Measurements from ENCODE around the gene SND1.

Gene SND1

DNA sequence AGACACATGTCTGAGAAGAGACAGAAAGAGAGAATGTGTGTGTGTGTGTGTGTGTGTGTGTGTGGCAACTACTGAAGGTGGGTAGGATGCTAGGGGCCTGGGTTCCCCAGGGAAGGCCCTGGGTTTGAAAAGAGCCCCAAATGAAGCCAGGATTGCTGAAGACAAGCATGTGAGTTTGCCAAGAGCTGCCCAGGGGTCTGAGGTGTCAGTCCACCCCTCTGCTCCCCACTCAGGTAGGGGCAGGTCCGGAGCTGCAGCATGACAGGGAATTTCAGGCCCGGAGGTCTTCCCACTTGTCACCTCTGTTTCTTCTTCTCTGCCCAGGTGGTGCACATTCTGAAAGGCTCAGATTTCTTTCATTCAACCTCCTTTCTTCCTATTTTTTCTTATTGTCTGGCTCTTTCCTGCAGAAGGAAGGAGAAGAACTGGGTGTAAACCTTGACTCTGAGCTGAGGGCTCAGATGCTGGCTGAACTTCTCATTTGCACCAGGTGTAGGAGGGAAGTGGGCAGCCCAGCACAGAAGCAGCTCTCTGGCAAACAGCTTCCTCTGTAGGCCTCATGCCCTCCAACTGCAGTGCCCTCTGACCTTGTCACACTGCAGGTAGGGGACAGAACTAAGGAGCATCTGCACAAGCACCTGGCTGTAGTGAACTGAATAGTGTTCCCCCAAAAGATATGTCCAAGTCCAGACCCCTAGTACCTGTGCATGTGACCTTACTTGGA lies 458.8 kb downstream of the SND1 start:
- ATAC-seq, result no peak
- TF ChIP-seq ISL1 (CRISPR knock-in tag; IDR thresholded peaks at IDR 0.05) (no peak), CSDC2 (CRISPR knock-in tag; IDR thresholded peaks at IDR 0.05) (no peak), ZFP30 (CRISPR knock-in tag; IDR thresholded peaks at IDR 0.05) (no peak), GLIS3 (CRISPR knock-in tag; IDR thresholded peaks at IDR 0.05) (no peak), ZFP3 (CRISPR knock-in tag; IDR thresholded peaks at IDR 0.05) (no peak), ZNF8 (CRISPR knock-in tag; IDR thresholded peaks at IDR 0.05) (no peak), ZC3H10 (CRISPR knock-in tag; IDR thresholded peaks at IDR 0.05) (no peak), PPARA (CRISPR knock-in tag; IDR thresholded peaks at IDR 0.05; ENCODE audit: borderline replicate concordance) (no peak), TCF4 (CRISPR knock-in tag; IDR thresholded peaks at IDR 0.05; ENCODE audit: borderline replicate concordance) (no peak), ARNTL (CRISPR knock-in tag; IDR thresholded peaks at IDR 0.05; ENCODE audit: borderline replicate concordance, low read depth) (no peak), RARB (CRISPR knock-in tag; IDR thresholded peaks at IDR 0.05) (no peak)
- TF ChIP-seq, protein P1, sequence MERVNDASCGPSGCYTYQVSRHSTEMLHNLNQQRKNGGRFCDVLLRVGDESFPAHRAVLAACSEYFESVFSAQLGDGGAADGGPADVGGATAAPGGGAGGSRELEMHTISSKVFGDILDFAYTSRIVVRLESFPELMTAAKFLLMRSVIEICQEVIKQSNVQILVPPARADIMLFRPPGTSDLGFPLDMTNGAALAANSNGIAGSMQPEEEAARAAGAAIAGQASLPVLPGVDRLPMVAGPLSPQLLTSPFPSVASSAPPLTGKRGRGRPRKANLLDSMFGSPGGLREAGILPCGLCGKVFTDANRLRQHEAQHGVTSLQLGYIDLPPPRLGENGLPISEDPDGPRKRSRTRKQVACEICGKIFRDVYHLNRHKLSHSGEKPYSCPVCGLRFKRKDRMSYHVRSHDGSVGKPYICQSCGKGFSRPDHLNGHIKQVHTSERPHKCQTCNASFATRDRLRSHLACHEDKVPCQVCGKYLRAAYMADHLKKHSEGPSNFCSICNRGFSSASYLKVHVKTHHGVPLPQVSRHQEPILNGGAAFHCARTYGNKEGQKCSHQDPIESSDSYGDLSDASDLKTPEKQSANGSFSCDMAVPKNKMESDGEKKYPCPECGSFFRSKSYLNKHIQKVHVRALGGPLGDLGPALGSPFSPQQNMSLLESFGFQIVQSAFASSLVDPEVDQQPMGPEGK (CRISPR knock-in tag; IDR thresholded peaks at IDR 0.05; ENCODE audit: borderline replicate concordance), result no peak
- TF ChIP-seq, protein P2, sequence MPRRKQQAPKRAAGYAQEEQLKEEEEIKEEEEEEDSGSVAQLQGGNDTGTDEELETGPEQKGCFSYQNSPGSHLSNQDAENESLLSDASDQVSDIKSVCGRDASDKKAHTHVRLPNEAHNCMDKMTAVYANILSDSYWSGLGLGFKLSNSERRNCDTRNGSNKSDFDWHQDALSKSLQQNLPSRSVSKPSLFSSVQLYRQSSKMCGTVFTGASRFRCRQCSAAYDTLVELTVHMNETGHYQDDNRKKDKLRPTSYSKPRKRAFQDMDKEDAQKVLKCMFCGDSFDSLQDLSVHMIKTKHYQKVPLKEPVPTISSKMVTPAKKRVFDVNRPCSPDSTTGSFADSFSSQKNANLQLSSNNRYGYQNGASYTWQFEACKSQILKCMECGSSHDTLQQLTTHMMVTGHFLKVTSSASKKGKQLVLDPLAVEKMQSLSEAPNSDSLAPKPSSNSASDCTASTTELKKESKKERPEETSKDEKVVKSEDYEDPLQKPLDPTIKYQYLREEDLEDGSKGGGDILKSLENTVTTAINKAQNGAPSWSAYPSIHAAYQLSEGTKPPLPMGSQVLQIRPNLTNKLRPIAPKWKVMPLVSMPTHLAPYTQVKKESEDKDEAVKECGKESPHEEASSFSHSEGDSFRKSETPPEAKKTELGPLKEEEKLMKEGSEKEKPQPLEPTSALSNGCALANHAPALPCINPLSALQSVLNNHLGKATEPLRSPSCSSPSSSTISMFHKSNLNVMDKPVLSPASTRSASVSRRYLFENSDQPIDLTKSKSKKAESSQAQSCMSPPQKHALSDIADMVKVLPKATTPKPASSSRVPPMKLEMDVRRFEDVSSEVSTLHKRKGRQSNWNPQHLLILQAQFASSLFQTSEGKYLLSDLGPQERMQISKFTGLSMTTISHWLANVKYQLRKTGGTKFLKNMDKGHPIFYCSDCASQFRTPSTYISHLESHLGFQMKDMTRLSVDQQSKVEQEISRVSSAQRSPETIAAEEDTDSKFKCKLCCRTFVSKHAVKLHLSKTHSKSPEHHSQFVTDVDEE (CRISPR knock-in tag; IDR thresholded peaks at IDR 0.05), result no peak
- TF ChIP-seq, protein P3, sequence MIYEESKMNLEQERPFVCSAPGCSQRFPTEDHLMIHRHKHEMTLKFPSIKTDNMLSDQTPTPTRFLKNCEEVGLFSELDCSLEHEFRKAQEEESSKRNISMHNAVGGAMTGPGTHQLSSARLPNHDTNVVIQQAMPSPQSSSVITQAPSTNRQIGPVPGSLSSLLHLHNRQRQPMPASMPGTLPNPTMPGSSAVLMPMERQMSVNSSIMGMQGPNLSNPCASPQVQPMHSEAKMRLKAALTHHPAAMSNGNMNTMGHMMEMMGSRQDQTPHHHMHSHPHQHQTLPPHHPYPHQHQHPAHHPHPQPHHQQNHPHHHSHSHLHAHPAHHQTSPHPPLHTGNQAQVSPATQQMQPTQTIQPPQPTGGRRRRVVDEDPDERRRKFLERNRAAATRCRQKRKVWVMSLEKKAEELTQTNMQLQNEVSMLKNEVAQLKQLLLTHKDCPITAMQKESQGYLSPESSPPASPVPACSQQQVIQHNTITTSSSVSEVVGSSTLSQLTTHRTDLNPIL (CRISPR knock-in tag; IDR thresholded peaks at IDR 0.05; ENCODE audit: low read depth), result no peak

DNA sequence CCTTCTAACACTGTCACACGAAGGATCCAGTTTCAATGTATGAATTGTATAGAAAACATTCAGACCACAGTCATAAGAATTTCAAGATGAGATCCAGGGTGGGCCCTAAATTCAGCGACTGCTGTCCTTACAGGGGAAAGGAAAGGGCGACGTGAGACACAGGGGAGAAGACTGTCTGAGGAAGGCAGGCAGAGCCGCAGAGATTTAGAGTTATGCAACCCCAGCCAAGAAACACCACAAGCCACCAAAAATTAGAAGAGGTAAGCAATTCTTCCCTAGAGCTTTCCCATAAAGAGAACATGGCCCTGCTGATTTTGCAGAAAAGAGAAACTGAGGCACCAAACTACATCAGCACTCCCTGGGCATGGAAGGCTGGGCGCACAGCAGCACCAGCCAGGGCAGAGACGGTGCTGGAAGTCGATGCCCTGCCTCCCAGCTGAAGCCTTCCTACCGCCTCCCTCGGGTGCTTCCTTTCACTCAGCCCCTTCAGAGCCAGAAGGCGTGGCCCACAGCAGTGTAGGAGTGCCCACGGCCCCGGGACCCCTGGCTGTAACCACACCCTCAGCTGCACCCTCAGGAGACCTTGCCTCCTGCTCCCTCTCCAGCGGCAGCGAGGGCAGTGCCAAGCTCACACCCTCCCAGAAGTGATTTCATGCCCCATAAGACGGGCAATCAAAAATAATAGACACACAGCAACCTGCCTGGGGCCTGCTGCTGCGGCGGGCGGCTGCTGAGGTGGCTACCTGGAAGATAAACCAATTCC lies 460.2 kb downstream of the SND1 start:
- no peak for ATAC-seq
- TF ChIP-seq CSDC2 (CRISPR knock-in tag; IDR thresholded peaks at IDR 0.05) (no peak), OSR1 (CRISPR knock-in tag; IDR thresholded peaks at IDR 0.05) (no peak), ZNF70 (CRISPR knock-in tag; IDR thresholded peaks at IDR 0.05) (no peak), ZFP30 (CRISPR knock-in tag; IDR thresholded peaks at IDR 0.05) (no peak), SNAI2 (CRISPR knock-in tag; IDR thresholded peaks at IDR 0.05) (no peak), ZNF8 (CRISPR knock-in tag; IDR thresholded peaks at IDR 0.05) (no peak), ZNF565 (CRISPR knock-in tag; conservative IDR thresholded peaks at IDR 0.05; ENCODE audit: low read depth) (no peak), RARB (CRISPR knock-in tag; IDR thresholded peaks at IDR 0.05) (no peak), PPARA (CRISPR knock-in tag; IDR thresholded peaks at IDR 0.05; ENCODE audit: borderline replicate concordance) (no peak), ZC3H10 (CRISPR knock-in tag; IDR thresholded peaks at IDR 0.05) (no peak), ISL1 (CRISPR knock-in tag; IDR thresholded peaks at IDR 0.05) (no peak), TOX (CRISPR knock-in tag; IDR thresholded peaks at IDR 0.05; ENCODE audit: borderline replicate concordance) (no peak)
- TF ChIP-seq, protein P4, sequence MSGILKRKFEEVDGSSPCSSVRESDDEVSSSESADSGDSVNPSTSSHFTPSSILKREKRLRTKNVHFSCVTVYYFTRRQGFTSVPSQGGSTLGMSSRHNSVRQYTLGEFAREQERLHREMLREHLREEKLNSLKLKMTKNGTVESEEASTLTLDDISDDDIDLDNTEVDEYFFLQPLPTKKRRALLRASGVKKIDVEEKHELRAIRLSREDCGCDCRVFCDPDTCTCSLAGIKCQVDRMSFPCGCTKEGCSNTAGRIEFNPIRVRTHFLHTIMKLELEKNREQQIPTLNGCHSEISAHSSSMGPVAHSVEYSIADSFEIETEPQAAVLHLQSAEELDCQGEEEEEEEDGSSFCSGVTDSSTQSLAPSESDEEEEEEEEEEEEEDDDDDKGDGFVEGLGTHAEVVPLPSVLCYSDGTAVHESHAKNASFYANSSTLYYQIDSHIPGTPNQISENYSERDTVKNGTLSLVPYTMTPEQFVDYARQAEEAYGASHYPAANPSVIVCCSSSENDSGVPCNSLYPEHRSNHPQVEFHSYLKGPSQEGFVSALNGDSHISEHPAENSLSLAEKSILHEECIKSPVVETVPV (CRISPR knock-in tag; IDR thresholded peaks at IDR 0.05), result no peak
- TF ChIP-seq, protein P2 (CRISPR knock-in tag; IDR thresholded peaks at IDR 0.05), result no peak
- TF ChIP-seq, protein P5, sequence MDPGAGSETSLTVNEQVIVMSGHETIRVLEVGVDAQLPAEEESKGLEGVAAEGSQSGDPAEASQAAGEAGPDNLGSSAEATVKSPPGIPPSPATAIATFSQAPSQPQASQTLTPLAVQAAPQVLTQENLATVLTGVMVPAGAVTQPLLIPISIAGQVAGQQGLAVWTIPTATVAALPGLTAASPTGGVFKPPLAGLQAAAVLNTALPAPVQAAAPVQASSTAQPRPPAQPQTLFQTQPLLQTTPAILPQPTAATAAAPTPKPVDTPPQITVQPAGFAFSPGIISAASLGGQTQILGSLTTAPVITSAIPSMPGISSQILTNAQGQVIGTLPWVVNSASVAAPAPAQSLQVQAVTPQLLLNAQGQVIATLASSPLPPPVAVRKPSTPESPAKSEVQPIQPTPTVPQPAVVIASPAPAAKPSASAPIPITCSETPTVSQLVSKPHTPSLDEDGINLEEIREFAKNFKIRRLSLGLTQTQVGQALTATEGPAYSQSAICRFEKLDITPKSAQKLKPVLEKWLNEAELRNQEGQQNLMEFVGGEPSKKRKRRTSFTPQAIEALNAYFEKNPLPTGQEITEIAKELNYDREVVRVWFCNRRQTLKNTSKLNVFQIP (CRISPR knock-in tag; IDR thresholded peaks at IDR 0.05; ENCODE audit: borderline replicate concordance, low read depth), result no peak
- TF ChIP-seq, protein P3 (CRISPR knock-in tag; IDR thresholded peaks at IDR 0.05; ENCODE audit: low read depth), result no peak
- TF ChIP-seq, protein P1 (CRISPR knock-in tag; IDR thresholded peaks at IDR 0.05; ENCODE audit: borderline replicate concordance), result no peak
